Heart left ventricle (tissue), 13 donors: ENCODE results near the gene EBP.

Experiments used
- CTCF ChIP-seq, 12 donors: fragments of 200-600 bp; sonication (generic) in 4 of 12; IDR thresholded peaks; one replicate each; pipeline versions ENCODE4 v1.5.0 to v1.8.0; 2018 to 2022; ENCODE audit warnings: antibody characterized with exemption in 12 of 12, mild to moderate bottlenecking in 5 of 12
- POLR2A ChIP-seq, 2 donors: fragments of 450-650 bp; IDR thresholded peaks; one replicate each; pipeline ENCODE4 v1.6.1; 2017; ENCODE audit warnings: antibody characterized with exemption in 2 of 2, mild to moderate bottlenecking in 2 of 2, moderate library complexity in 2 of 2
- donor health status: ischemic (EF 13 %, LVEDD 7.1; RV severe dilation, severe dysfunction).
- donor health status: DM: no; HTN: yes; CAD: no.
- donor health status: DM: no; HTN: no; CAD: no.
- donor health status: ischemic (EF 25% LVEDD 6.9; RV normal size, moderate dysfunction).
- donor health status: ischemic (EF 25% LVEDD 5.7; RV mildly dilated, moderate dysfunction).
- donor health status: ischemic (EF 35%, LVEDD 5.7; RV mildly dilated, moderate dysfunction).
- donor health status: nonischemic (EF 11% LVEDD 7.7; RV severe dilation, severe dysfunction).
- donor health status: DM: yes; HTN: yes; CAD: no.
- donor health status: PGD.
- donor health status: ischemic (EF 29% LVEDD 5.4; RV normal size, mild dysfunction).
- donor health status: nonischemic (EF 23%, LVEDD 6.1; RV moderate dilation, normal function).

DNA sequence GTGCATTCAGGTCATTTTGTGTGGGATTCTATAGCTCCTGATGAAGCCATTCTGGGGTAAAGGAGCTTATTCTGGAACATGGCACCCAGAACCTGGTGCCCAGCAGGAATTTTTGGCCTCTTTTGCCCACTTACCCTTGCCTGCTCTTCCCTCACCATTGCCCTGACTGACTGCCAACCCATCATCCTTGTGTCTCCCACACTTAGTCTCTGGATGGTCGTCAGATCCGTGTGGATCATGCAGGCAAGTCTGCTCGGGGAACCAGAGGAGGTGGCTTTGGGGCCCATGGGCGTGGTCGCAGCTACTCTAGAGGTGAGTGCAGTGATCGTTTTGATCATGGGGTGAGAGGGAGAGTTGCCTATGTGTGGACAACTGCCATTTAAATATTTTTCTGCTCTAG lies 54.5 kb downstream of the EBP start:
- no peak for TF ChIP-seq POLR2A (IDR thresholded peaks at IDR 0.05)
- TF ChIP-seq CTCF (IDR thresholded peaks at IDR 0.05), result no peak
